ENCODE data around the gene ITGA6.

ITGA6 gene

DNA sequence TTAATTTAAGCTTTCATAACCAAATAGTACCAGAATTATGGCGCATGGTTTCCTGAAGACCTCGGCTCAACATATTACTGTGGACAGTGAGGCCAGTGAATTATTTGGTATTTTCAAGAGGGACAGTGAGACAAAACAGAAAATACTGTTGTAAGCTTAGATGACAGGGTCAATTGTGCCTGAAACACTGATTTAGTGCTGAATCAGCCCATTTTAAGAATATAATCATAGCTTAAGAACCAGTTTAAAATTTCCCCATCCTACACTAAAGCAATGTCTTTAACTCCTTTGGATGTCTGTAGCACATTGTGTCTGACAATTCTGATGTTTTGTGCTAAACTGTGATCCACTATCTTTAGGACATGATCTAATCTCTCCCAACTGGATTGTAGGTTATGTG is 4.6 kb downstream of the ITGA6 start:
- peaks cover 19% of the 10 kb centered on the region; the same call in 1 of the 2 replicates for H3K4me1 ChIP-seq (ENCODE audit: control insufficient read depth, insufficient read depth, low read length)

DNA sequence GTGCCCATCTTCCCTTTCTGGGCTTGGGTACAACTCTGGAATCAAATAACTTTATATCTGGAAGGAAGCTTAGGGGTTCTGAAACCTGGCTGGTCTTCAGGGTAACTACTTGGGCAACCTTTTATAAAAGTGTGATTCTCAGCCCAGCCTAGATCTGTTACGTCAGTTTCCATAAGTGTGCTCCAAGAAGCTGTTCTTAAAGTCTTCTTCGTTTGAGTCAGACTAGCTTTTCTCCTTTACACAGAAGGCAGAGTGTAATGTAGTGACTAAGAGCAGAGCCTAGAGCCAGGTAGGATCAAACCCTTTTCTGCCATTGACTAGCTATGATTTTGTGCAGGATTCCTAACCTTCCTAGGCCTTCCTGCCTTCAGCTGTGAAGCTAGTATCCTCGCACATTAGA is 5.8 kb downstream of the ITGA6 start:
- TF ChIP-seq ZNF670 (tag by site-specific recombination; IDR thresholded peaks at IDR 0.05; ENCODE audit: low read depth) = no peak
- TF ChIP-seq ZNF114 (tag by site-specific recombination; IDR thresholded peaks at IDR 0.05) = no peak
- TF ChIP-seq ZBTB17 (tag by site-specific recombination; IDR thresholded peaks at IDR 0.05) = no peak
- TF ChIP-seq, protein P1, sequence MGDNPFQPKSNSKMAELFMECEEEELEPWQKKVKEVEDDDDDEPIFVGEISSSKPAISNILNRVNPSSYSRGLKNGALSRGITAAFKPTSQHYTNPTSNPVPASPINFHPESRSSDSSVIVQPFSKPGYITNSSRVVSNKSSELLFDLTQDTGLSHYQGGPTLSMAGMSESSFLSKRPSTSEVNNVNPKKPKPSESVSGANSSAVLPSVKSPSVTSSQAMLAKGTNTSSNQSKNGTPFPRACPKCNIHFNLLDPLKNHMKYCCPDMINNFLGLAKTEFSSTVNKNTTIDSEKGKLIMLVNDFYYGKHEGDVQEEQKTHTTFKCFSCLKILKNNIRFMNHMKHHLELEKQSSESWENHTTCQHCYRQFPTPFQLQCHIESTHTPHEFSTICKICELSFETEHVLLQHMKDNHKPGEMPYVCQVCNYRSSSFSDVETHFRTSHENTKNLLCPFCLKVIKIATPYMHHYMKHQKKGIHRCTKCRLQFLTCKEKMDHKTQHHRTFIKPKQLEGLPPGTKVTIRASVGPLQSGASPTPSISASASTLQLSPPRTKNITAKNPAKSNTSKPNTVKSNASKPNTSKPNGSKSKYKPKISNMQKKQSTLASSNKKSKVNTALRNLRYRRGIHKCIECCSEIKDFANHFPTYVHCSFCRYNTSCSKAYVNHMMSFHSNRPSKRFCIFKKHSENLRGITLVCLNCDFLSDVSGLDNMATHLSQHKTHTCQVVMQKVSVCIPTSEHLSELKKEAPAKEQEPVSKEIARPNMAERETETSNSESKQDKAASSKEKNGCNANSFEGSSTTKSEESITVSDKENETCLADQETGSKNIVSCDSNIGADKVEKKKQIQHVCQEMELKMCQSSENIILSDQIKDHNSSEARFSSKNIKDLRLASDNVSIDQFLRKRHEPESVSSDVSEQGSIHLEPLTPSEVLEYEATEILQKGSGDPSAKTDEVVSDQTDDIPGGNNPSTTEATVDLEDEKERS (tag by site-specific recombination; IDR thresholded peaks at IDR 0.05) = no peak
- TF ChIP-seq, protein P2, sequence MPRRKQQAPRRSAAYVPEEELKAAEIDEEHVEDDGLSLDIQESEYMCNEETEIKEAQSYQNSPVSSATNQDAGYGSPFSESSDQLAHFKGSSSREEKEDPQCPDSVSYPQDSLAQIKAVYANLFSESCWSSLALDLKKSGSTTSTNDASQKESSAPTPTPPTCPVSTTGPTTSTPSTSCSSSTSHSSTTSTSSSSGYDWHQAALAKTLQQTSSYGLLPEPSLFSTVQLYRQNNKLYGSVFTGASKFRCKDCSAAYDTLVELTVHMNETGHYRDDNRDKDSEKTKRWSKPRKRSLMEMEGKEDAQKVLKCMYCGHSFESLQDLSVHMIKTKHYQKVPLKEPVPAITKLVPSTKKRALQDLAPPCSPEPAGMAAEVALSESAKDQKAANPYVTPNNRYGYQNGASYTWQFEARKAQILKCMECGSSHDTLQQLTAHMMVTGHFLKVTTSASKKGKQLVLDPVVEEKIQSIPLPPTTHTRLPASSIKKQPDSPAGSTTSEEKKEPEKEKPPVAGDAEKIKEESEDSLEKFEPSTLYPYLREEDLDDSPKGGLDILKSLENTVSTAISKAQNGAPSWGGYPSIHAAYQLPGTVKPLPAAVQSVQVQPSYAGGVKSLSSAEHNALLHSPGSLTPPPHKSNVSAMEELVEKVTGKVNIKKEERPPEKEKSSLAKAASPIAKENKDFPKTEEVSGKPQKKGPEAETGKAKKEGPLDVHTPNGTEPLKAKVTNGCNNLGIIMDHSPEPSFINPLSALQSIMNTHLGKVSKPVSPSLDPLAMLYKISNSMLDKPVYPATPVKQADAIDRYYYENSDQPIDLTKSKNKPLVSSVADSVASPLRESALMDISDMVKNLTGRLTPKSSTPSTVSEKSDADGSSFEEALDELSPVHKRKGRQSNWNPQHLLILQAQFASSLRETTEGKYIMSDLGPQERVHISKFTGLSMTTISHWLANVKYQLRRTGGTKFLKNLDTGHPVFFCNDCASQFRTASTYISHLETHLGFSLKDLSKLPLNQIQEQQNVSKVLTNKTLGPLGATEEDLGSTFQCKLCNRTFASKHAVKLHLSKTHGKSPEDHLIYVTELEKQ (tag by site-specific recombination; IDR thresholded peaks at IDR 0.05; ENCODE audit: borderline replicate concordance) = no peak
- no peak for TF ChIP-seq ZNF510 (tag by site-specific recombination; IDR thresholded peaks at IDR 0.05; ENCODE audit: insufficient replicate concordance)
- TF ChIP-seq ZNF341 (tag by site-specific recombination; IDR thresholded peaks at IDR 0.05; ENCODE audit: low read depth) = no peak
- TF ChIP-seq REPIN1 (tag by site-specific recombination; IDR thresholded peaks at IDR 0.05; ENCODE audit: low read depth) = no peak
- no peak for TF ChIP-seq ZNF585B (tag by site-specific recombination; IDR thresholded peaks at IDR 0.05)
- TF ChIP-seq, protein P3, sequence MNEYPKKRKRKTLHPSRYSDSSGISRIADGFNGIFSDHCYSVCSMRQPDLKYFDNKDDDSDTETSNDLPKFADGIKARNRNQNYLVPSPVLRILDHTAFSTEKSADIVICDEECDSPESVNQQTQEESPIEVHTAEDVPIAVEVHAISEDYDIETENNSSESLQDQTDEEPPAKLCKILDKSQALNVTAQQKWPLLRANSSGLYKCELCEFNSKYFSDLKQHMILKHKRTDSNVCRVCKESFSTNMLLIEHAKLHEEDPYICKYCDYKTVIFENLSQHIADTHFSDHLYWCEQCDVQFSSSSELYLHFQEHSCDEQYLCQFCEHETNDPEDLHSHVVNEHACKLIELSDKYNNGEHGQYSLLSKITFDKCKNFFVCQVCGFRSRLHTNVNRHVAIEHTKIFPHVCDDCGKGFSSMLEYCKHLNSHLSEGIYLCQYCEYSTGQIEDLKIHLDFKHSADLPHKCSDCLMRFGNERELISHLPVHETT (tag by site-specific recombination; IDR thresholded peaks at IDR 0.05) = no peak
- TF ChIP-seq ZNF324 (tag by site-specific recombination; IDR thresholded peaks at IDR 0.05) = no peak
- TF ChIP-seq KLF9 (tag by site-specific recombination; IDR thresholded peaks at IDR 0.05; ENCODE audit: low read depth) = no peak
- H3K36me3 ChIP-seq (ENCODE audit: control insufficient read depth in 2 of 2, insufficient read depth in 1 of 2, low read length in 2 of 2) = no peaks in the 10 kb centered on the region
- H3K4me1 ChIP-seq (ENCODE audit: control insufficient read depth, insufficient read depth, low read length) = peaks cover 24% of the 10 kb centered on the region; the same call in 1 of the 2 replicates
- no peak overlapping the region for H3K27ac ChIP-seq (ENCODE audit: extremely low read depth, low read depth, low read length)
- ChIA-PET CTCF (interaction anchor here (1.3 to 2.2 kb wide), 3 partner anchors 9 to 28 kb away, joined by 6 to 15 read pairs (median 8); no protein-coding TSS in a partner anchor), POLR2A (no interaction called here)
- no peak overlapping the region for H3K4me3 ChIP-seq (ENCODE audit: low read depth, low read length)
- H3K9me3 ChIP-seq (ENCODE audit: control insufficient read depth, insufficient read depth, low read depth, low read length) = no peaks in the 10 kb centered on the region

More for the DNA sequence above, 4.6 kb downstream of the ITGA6 start:
- TF ChIP-seq PRDM1 (tag by site-specific recombination; IDR thresholded peaks at IDR 0.05) (no peak), ZNF626 (tag by site-specific recombination; IDR thresholded peaks at IDR 0.05) (no peak), MYNN (tag by site-specific recombination; IDR thresholded peaks at IDR 0.05; ENCODE audit: borderline replicate concordance) (no peak), ZNF248 (tag by site-specific recombination; IDR thresholded peaks at IDR 0.05) (no peak)
- TF ChIP-seq, protein P4, sequence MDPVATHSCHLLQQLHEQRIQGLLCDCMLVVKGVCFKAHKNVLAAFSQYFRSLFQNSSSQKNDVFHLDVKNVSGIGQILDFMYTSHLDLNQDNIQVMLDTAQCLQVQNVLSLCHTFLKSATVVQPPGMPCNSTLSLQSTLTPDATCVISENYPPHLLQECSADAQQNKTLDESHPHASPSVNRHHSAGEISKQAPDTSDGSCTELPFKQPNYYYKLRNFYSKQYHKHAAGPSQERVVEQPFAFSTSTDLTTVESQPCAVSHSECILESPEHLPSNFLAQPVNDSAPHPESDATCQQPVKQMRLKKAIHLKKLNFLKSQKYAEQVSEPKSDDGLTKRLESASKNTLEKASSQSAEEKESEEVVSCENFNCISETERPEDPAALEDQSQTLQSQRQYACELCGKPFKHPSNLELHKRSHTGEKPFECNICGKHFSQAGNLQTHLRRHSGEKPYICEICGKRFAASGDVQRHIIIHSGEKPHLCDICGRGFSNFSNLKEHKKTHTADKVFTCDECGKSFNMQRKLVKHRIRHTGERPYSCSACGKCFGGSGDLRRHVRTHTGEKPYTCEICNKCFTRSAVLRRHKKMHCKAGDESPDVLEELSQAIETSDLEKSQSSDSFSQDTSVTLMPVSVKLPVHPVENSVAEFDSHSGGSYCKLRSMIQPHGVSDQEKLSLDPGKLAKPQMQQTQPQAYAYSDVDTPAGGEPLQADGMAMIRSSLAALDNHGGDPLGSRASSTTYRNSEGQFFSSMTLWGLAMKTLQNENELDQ (tag by site-specific recombination; IDR thresholded peaks at IDR 0.05; ENCODE audit: low read depth) = no peak
- Histone ChIP-seq H3K27ac (ENCODE audit: extremely low read depth, low read depth, low read length) (no peak overlapping the region), H3K9me3 (ENCODE audit: control insufficient read depth, insufficient read depth, low read depth, low read length) (no peaks in the 10 kb centered on the region), H3K36me3 (ENCODE audit: control insufficient read depth in 2 of 2, insufficient read depth in 1 of 2, low read length in 2 of 2) (no peaks in the 10 kb centered on the region), H3K4me3 (ENCODE audit: low read depth, low read length) (no peak overlapping the region)
- CTCF ChIA-PET = interaction anchor here (0.7 to 5.4 kb wide), 5 partner anchors 8 to 34 kb away, joined by 3 to 60 read pairs (median 7); no protein-coding TSS in a partner anchor
- POLR2A ChIA-PET = interaction anchor here (1.7 kb wide), 1 partner anchor 10 kb away, joined by 6 read pairs; no protein-coding TSS in a partner anchor

Measured in HEK293 (cell line).